Measurements from ENCODE around the gene HOXB5. TPM values are rescaled to one million over a fixed set of nuclear protein-coding genes. Genes with fewer than 3 reads are reported as not detected.

The HOXB5 gene
- total RNA-seq, 4 donors from 2014 or later: 0.27 to 2.7 (median 1.4) TPM

DNA sequence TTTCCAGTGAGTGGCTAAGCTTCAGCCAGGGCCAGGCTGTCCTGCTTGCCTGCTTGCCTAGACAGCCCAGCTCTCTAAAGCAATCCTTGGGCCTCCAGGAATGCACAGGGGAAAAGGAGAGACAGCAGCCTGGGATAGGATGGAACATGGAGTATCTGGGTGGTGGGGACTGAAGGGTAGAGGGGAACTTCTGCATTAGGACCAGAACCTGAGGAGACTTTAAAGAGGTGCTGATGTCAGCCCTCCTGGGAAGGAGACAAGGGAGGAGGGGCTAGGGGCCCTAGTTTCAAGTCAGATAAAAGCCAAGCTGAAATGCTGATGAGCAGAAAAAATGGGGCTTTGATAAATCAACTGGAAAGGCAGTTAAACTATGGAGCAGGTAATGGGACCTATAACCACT, 15.5 kb upstream of the HOXB5 start:
- no peaks in the 10 kb centered on the region for H3K36me3 ChIP-seq
- peaks cover 0 to 46% (median 11%) of the 10 kb centered on the region in 3 donors for H3K4me1 ChIP-seq
- H3K27ac ChIP-seq: no peak overlapping the region
- ATAC-seq: no peak
- no peaks in the 10 kb centered on the region for H3K9me3 ChIP-seq
- H3K27me3 ChIP-seq: peaks cover 100% of the 10 kb centered on the region
- no peak overlapping the region for H3K4me3 ChIP-seq
- TF ChIP-seq POLR2A (IDR thresholded peaks at IDR 0.05): no peak
- TF ChIP-seq POLR2AphosphoS5 (IDR thresholded peaks at IDR 0.05): no peak
- TF ChIP-seq EP300 (IDR thresholded peaks at IDR 0.05): no peak
- TF ChIP-seq, protein P1, sequence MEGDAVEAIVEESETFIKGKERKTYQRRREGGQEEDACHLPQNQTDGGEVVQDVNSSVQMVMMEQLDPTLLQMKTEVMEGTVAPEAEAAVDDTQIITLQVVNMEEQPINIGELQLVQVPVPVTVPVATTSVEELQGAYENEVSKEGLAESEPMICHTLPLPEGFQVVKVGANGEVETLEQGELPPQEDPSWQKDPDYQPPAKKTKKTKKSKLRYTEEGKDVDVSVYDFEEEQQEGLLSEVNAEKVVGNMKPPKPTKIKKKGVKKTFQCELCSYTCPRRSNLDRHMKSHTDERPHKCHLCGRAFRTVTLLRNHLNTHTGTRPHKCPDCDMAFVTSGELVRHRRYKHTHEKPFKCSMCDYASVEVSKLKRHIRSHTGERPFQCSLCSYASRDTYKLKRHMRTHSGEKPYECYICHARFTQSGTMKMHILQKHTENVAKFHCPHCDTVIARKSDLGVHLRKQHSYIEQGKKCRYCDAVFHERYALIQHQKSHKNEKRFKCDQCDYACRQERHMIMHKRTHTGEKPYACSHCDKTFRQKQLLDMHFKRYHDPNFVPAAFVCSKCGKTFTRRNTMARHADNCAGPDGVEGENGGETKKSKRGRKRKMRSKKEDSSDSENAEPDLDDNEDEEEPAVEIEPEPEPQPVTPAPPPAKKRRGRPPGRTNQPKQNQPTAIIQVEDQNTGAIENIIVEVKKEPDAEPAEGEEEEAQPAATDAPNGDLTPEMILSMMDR (IDR thresholded peaks at IDR 0.05): no peak

DNA sequence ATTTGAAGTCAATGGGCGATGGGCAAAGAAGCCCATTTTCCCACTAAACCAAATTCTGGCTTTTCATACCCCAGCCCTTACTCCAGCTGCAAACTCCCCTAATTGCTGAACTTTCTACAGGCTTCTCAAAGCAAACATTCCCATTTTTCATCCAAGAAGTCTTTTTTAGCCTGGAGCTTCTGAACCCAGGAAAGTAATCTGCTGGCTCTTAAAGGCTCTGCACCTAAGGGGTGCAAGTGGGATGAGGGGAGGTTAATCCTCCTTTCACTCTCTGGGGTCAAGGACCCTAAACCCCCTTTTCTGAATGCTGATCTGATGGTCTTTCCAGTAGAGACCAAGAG, 14.9 kb upstream of the HOXB5 start:
- H3K27me3 ChIP-seq: peaks cover 100% of the 10 kb centered on the region
- TF ChIP-seq POLR2A (IDR thresholded peaks at IDR 0.05) (no peak), POLR2AphosphoS5 (IDR thresholded peaks at IDR 0.05) (no peak)
- TF ChIP-seq, protein P1 (IDR thresholded peaks at IDR 0.05): no peak

DNA sequence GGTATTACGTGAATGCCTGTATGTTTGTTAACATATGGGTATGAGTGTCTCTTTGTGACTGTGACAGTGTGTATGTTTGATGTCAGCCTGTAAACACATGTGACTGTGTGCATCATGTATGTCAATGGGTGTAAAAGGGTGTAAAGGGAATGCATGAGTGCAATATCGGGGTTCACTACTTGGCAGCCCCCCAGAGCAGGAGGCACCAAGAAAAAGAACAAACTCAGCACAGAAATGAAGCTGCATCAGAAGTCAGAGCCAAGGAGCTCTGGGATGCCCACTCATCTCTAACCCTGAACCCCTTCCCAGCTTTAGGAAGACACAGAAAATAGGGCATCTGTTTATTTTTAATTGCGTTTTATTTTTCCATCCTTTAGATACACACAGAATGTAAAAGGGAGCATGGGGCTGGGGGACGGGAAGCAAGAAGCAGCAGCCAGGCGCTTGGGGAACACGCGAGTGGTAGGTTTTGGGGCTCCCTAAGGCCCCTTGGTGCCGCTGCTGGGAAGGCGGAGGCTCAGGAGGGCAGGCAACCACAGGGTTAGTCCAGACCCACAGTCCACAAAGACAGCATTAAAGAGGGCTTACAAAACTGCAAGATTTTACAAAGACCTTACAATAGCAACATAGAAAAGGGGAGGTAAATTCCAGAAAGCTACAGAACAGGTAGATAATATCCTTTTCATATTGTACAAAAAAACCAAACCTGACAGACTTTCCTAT, 13.5 kb upstream of the HOXB5 start:
- no peaks in the 10 kb centered on the region for H3K36me3 ChIP-seq
- 34 to 48% methylated on average over 9 of the region's 9 CpGs for whole genome bisulfite sequencing, 2 donors (ENCODE audit: low coverage in 1 of 2)
- no peak overlapping the region for H3K27ac ChIP-seq
- peaks cover 100% of the 10 kb centered on the region for H3K27me3 ChIP-seq
- ATAC-seq: no peak
- TF ChIP-seq POLR2A (IDR thresholded peaks at IDR 0.05): no peak
- TF ChIP-seq POLR2AphosphoS5 (IDR thresholded peaks at IDR 0.05): no peak
- TF ChIP-seq EP300 (IDR thresholded peaks at IDR 0.05): no peak
- TF ChIP-seq, protein P1 (IDR thresholded peaks at IDR 0.05): no peak
- H3K9me3 ChIP-seq: no peaks in the 10 kb centered on the region
- peaks cover 0 to 45% (median 11%) of the 10 kb centered on the region in 3 donors for H3K4me1 ChIP-seq
- H3K4me3 ChIP-seq: no peak overlapping the region

More for the DNA sequence above, 14.9 kb upstream of the HOXB5 start:
- Histone ChIP-seq H3K4me3 (no peak overlapping the region), H3K9me3 (no peaks in the 10 kb centered on the region), H3K27ac (no peak overlapping the region), H3K4me1 (peaks cover 0 to 45% (median 11%) of the 10 kb centered on the region in 3 donors), H3K36me3 (no peaks in the 10 kb centered on the region)
- WGBS, 2 donors (ENCODE audit: low coverage in 1 of 2): 90 to 100% methylated on average over 1 of the region's 1 CpG
- no peak for ATAC-seq

DNA sequence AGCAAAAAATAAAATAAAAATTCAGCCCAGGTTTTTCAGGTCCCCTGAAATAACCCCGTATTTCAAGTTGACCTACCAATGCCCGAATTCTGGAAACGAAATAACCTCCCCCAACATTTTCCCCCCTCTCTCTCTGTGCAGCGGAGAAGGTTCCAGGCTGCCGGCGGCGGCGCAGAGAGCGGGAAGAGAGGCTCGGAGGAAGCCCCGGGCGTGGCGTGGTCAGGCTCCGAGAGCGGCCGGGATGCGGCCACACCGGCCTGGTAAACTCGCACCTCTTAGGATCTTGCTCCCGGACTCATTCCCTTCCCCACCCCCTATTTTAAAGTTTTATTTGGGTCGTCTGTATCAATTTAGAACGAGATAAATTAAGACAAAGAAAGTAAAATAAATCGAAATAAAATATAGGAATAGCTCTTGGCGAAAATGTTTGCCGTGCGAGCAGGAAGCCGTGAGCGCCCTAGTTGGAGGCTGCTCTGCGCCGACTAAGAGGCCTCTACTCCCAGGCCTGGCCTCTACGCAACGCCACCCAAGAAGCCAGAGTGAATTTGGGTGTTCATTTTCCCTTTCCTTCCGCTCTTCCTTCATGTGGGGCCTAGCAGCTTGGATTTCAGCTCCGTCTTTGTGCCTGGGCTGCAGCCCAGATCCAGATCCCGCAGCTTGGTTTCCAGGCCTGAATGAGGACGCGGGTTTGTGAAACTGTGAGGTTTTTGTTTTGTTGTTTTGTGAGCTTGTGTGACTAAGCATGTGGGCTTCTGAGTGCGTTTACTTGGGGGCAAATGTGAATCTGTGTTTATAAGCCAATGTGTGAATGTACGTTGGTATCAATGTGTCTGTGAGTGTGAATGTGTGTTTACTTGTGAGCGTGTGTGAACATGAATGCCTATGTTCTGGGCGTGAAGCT, 12.7 kb upstream of the HOXB5 start:
- no peak for ATAC-seq
- Histone ChIP-seq H3K27ac (no peak overlapping the region), H3K4me1 (peaks cover 0 to 42% (median 11%) of the 10 kb centered on the region in 3 donors), H3K4me3 (no peak overlapping the region), H3K36me3 (no peaks in the 10 kb centered on the region), H3K27me3 (peaks cover 100% of the 10 kb centered on the region), H3K9me3 (no peaks in the 10 kb centered on the region)
- WGBS, 2 donors (ENCODE audit: low coverage in 1 of 2): 31 to 37% methylated on average over 19 to 37 of the region's 41 CpGs
- TF ChIP-seq, protein P1 (IDR thresholded peaks at IDR 0.05): no peak

Data from gastroesophageal sphincter (tissue), 4 donors.